ENCODE measurements around the gene FSD1.

DNA sequence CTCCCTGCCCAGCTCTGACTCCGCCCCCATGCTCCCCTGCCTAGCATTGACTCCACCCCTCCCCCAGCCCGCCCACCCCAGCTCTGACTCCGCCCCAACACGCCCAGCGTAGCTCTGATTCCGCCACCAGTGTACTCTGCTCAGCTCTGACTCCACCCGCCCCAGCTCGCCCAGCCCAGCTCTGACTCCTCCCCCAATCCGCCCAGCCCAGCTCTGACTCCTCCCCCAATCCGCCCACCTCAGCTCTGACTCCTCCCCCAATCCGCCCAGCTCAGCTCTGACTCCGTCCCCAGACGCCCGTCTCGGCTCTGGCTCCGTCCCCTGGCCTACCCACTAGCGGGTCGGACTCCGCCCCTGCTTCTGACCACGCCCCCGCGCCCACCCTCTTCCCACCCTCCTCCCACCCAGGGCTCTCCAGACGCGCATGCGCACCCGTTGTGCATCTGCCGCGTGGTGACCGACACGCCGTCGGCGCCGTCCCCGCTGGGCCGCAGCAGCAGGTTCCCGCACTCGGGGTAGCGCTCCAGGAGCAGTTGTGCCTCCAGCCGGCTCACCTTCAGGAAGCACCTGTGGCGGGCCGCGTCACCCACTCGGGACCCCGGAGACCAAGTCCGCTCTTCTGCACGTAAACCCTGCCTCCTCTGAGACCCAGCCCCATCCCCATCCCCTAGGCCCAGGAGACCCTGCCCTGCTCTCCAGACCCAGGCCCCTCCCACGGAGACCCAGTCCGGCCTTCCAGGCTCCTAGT is 24.0 kb downstream of the FSD1 start:
- TF ChIP-seq CTCF (IDR thresholded peaks at IDR 0.05; ENCODE audit: low read depth, low read length) (no peak), EZH2phosphoT487 (IDR thresholded peaks at IDR 0.05; ENCODE audit: low read depth) (no peak)

All from OCI-LY3 (cell line).